Measurements from ENCODE around the gene DBH.
"Not testable (repeated sequence)": the region's sequence is repeated elsewhere in the genome, so short reads cannot be mapped to it uniquely, and the experiment has no call there.

Gene DBH

DNA sequence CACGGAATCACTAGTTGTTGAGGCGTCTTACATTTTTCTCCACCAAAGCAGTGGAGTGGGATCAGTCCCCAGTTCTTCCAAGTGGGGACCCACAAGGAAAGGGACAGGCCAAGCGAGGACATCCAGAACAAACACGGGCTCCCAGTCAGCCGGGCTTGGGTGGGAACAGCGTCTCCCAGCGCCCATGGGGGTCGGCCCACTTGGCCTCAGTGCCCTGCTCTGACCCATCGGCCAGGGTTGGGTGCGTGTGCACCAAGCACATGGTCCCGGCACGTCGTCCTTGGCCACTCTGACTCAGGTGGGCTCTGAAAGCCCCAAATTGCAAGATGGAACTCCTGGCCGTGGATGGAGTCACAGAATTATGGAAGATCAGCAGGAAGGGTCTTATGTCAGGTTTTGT lies 37.9 kb downstream of the DBH start:
- Histone ChIP-seq H3K9me2 (replicated peaks; ENCODE audit: insufficient read depth, low read length) (no peaks in the 10 kb centered on the region), H3K4me2 (ENCODE audit: low read depth, low read length, poor library complexity, severe bottlenecking) (no peak overlapping the region), H3K36me3 (ENCODE audit: low read length) (no peaks in the 10 kb centered on the region), H3K27me3 (ENCODE audit: low read length) (no peaks in the 10 kb centered on the region), H3K79me2 (ENCODE audit: insufficient read depth, low read length) (no peaks in the 10 kb centered on the region), H3K27ac (ENCODE audit: low read depth, low read length) (no peak overlapping the region), H3K9ac (ENCODE audit: low read length) (no peak overlapping the region), H2AFZ (ENCODE audit: low read depth, low read length, severe bottlenecking) (no peak overlapping the region), H4K20me1 (ENCODE audit: low read depth, low read length) (no peaks in the 10 kb centered on the region), H3K4me3 (ENCODE audit: insufficient read depth, low read length, poor library complexity, severe bottlenecking) (no peak overlapping the region), H3K9me3 (ENCODE audit: insufficient read depth, low read length) (no peaks in the 10 kb centered on the region), H3F3A (ENCODE audit: insufficient read depth) (no peaks in the 10 kb centered on the region)
- TF ChIP-seq, protein P1, sequence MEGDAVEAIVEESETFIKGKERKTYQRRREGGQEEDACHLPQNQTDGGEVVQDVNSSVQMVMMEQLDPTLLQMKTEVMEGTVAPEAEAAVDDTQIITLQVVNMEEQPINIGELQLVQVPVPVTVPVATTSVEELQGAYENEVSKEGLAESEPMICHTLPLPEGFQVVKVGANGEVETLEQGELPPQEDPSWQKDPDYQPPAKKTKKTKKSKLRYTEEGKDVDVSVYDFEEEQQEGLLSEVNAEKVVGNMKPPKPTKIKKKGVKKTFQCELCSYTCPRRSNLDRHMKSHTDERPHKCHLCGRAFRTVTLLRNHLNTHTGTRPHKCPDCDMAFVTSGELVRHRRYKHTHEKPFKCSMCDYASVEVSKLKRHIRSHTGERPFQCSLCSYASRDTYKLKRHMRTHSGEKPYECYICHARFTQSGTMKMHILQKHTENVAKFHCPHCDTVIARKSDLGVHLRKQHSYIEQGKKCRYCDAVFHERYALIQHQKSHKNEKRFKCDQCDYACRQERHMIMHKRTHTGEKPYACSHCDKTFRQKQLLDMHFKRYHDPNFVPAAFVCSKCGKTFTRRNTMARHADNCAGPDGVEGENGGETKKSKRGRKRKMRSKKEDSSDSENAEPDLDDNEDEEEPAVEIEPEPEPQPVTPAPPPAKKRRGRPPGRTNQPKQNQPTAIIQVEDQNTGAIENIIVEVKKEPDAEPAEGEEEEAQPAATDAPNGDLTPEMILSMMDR (IDR thresholded peaks at IDR 0.05; ENCODE audit: insufficient read depth, low read length, poor library complexity, severe bottlenecking): no peak
- TF ChIP-seq EZH2phosphoT487 (conservative IDR thresholded peaks at IDR 0.05; ENCODE audit: low read length): no peak

DNA sequence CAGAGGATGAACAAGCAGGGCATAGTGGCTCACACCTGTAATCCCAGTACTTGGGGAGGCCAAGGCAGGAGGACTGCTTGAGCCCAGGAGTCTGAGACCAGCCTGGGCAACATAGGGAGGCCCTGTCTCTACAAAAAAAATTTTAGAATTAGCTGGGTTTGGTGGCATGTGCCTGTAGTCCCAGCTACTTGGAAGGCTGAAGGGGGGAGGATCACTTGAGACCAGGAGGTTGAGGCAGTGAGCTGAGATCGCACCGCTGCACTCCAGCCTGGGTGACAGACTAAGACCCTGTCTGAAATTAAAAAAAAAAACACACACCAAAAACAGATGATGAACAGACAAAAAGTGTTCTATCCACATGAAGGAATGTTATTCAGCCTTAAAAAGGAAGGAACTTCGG lies 39.6 kb downstream of the DBH start:
- H3K27me3 ChIP-seq (ENCODE audit: low read length): not testable (repeated sequence)

DNA sequence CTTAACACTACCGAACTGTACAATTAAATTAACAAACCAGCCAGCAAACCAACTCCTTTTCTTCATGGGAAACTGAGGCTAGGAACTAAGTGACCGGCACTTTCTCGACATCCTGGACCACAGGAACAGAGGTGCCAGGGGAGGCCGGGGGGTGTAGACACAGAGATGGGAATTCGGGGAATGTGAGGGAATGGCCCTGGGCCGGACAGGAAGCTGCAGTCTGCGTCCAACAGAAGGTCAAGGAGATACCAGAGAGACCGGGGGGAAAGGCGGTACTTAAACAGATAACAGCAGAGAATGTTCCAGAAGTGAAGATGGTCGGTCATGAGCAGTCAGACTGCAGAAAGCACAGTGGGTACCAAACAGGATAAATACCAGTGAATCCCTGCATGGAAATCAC lies 40.3 kb downstream of the DBH start:
- Histone ChIP-seq H3K4me3 (ENCODE audit: insufficient read depth, low read length, poor library complexity, severe bottlenecking) (no peak overlapping the region), H3K4me2 (ENCODE audit: low read depth, low read length, poor library complexity, severe bottlenecking) (no peak overlapping the region), H3K9me2 (replicated peaks; ENCODE audit: insufficient read depth, low read length) (no peaks in the 10 kb centered on the region), H2AFZ (ENCODE audit: low read depth, low read length, severe bottlenecking) (no peak overlapping the region), H3K27ac (ENCODE audit: low read depth, low read length) (no peak overlapping the region), H3F3A (ENCODE audit: insufficient read depth) (no peaks in the 10 kb centered on the region), H3K27me3 (ENCODE audit: low read length) (no peaks in the 10 kb centered on the region), H3K79me2 (ENCODE audit: insufficient read depth, low read length) (no peaks in the 10 kb centered on the region), H3K36me3 (ENCODE audit: low read length) (no peaks in the 10 kb centered on the region), H4K20me1 (ENCODE audit: low read depth, low read length) (no peaks in the 10 kb centered on the region), H3K9ac (ENCODE audit: low read length) (no peak overlapping the region), H3K9me3 (ENCODE audit: insufficient read depth, low read length) (no peaks in the 10 kb centered on the region)
- TF ChIP-seq, protein P1 (IDR thresholded peaks at IDR 0.05; ENCODE audit: insufficient read depth, low read length, poor library complexity, severe bottlenecking): no peak
- no peak for TF ChIP-seq EZH2phosphoT487 (conservative IDR thresholded peaks at IDR 0.05; ENCODE audit: low read length)

More for the DNA sequence above, 39.6 kb downstream of the DBH start:
- not testable (repeated sequence) for H3K36me3 ChIP-seq (ENCODE audit: low read length); H3F3A ChIP-seq (ENCODE audit: insufficient read depth); H2AFZ ChIP-seq (ENCODE audit: low read depth, low read length, severe bottlenecking); H4K20me1 ChIP-seq (ENCODE audit: low read depth, low read length); H3K9me2 ChIP-seq (replicated peaks; ENCODE audit: insufficient read depth, low read length); H3K4me3 ChIP-seq (ENCODE audit: insufficient read depth, low read length, poor library complexity, severe bottlenecking); H3K9me3 ChIP-seq (ENCODE audit: insufficient read depth, low read length); H3K27ac ChIP-seq (ENCODE audit: low read depth, low read length); H3K4me2 ChIP-seq (ENCODE audit: low read depth, low read length, poor library complexity, severe bottlenecking); H3K9ac ChIP-seq (ENCODE audit: low read length); H3K79me2 ChIP-seq (ENCODE audit: insufficient read depth, low read length)

DNA sequence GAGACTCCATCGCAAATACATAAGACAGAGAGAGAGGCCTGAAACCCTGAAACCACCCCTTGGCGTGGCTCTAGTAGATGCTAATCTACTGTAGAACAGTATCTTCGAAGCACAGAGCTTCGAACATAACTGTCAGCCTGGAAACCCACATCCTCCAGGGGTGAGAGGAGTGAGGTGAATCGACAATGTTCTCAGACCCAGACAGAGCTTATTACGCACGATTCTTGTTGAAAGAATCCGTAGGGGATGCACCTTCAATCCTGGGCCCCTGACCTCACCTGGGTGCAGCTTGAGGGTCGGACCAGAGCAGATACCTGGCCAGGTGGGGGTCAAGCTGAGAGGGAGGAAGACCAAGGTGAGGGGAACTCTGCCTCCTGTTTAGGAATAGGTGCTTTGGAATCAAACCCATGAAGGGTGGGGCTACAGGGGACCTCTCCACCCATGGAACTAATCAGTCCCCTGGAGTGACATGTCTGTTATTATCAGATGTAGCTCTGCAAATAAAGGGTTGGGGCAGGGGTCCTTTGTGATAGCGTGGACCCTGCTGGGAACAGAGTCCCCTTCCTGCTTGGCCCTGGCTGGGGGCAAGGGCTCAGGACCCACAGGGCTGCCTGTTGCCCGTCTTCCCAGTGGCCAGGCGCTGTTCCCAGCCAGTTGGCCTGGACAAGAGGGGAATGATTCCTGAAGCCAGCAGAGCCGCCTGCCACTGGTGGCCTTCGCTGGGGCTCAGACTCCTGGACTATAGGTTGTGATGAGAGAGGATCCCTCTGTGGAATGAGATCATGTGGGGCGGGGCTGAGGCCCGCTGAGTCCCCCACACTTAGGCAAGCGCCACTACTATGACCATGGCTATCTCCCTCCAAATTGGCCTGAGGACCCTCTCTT lies 41.2 kb downstream of the DBH start:
- Histone ChIP-seq H3K36me3 (ENCODE audit: low read length) (no peaks in the 10 kb centered on the region), H3K4me3 (ENCODE audit: insufficient read depth, low read length, poor library complexity, severe bottlenecking) (no peak overlapping the region)

More for the DNA sequence above, 41.2 kb downstream of the DBH start:
- no peaks in the 10 kb centered on the region for H3K27me3 ChIP-seq (ENCODE audit: low read length)
- H3F3A ChIP-seq (ENCODE audit: insufficient read depth): no peaks in the 10 kb centered on the region
- H3K9ac ChIP-seq (ENCODE audit: low read length): no peak overlapping the region
- H3K9me3 ChIP-seq (ENCODE audit: insufficient read depth, low read length): no peaks in the 10 kb centered on the region
- H4K20me1 ChIP-seq (ENCODE audit: low read depth, low read length): no peaks in the 10 kb centered on the region
- no peak overlapping the region for H3K4me2 ChIP-seq (ENCODE audit: low read depth, low read length, poor library complexity, severe bottlenecking)
- no peak for TF ChIP-seq EZH2phosphoT487 (conservative IDR thresholded peaks at IDR 0.05; ENCODE audit: low read length)
- TF ChIP-seq, protein P1 (IDR thresholded peaks at IDR 0.05; ENCODE audit: insufficient read depth, low read length, poor library complexity, severe bottlenecking): no peak
- no peak overlapping the region for H2AFZ ChIP-seq (ENCODE audit: low read depth, low read length, severe bottlenecking)
- no peak overlapping the region for H3K27ac ChIP-seq (ENCODE audit: low read depth, low read length)
- no peaks in the 10 kb centered on the region for H3K79me2 ChIP-seq (ENCODE audit: insufficient read depth, low read length)
- no peaks in the 10 kb centered on the region for H3K9me2 ChIP-seq (replicated peaks; ENCODE audit: insufficient read depth, low read length)
